Thoracic aorta (tissue), 2 donors: ENCODE data around the gene DERL3. TPM values are rescaled to one million over a fixed set of nuclear protein-coding genes. Genes with fewer than 3 reads are reported as not detected.
A peak's percentile ranks its signal among the peaks of the same experiment; 100 is the strongest.

Experiments
- ATAC-seq: fragments of 150-250 bp; one replicate; pipeline ENCODE4 v1.8.0; 2017; ENCODE audit warnings: low read depth; ENCODE audit not compliant: insufficient number of reproducible peaks, low FRiP score
- DNase-seq: peaks from one replicate; pipeline ENCODE4 v3.0.0-alpha.2; 2020; ENCODE audit warnings: low spot score
- H3K27ac ChIP-seq, 2 donors: fragments of 200-600 bp; sonication (generic); 1 replicate in 1 of 2; 2 replicates in 1 of 2; pipeline ENCODE4 v1.5.1; 2016; ENCODE audit warnings: mild to moderate bottlenecking in 2 of 2, moderate library complexity in 2 of 2
- H3K27me3 ChIP-seq: fragments of 200-600 bp; sonication (generic); replicated peaks from 2 replicates; pipeline ENCODE4 v1.6.0; 2016; ENCODE audit warnings: mild to moderate bottlenecking; ENCODE audit not compliant: insufficient read depth
- H3K36me3 ChIP-seq: fragments of 200-600 bp; sonication (generic); one replicate; pipeline ENCODE4 v1.5.1; 2016
- H3K4me1 ChIP-seq, 2 donors: fragments of 200-600 bp; sonication (generic); 1 replicate in 1 of 2; 2 replicates in 1 of 2; pipeline versions ENCODE4 v1.5.1 to v1.6.0; 2016; ENCODE audit warnings: low read depth in 2 of 2, mild to moderate bottlenecking in 1 of 2; ENCODE audit not compliant: control insufficient read depth in 1 of 2
- H3K4me3 ChIP-seq: fragments of 200-600 bp; sonication (generic); 2 replicates; pipeline ENCODE4 v1.5.1; 2016; ENCODE audit warnings: mild to moderate bottlenecking
- H3K9me3 ChIP-seq: fragments of 200-600 bp; sonication (generic); 2 replicates; pipeline ENCODE4 v1.5.1; 2016
- CTCF ChIP-seq: fragments of 200-600 bp; sonication (generic); IDR thresholded peaks from one replicate; pipeline ENCODE4 v1.5.1; 2019; ENCODE audit warnings: antibody characterized with exemption
- total RNA-seq, 2 donors: library from RNA; depleted of rRNA; stranded (reverse); fragments of >200 nt; gene quantifications; one replicate each; pipeline versions ENCODE4 v1.1.0 to v1.2.3, GENCODE V29; 2016

DERL3 gene
- total RNA-seq = 1 to 10 TPM; 2.5 to 3.0 TPM

GRCh38 chr22:23838681-23839468 is at the start of gene DERL3:
Gene DERL3 (minus strand): TSS chr22:23839006. CDS start chr22:23838987, 19 bp downstream.
- Histone ChIP-seq H3K4me1 (peaks cover 36 to 41% of the 10 kb centered on the region in 2 donors), H3K27ac (no peak within 1 kb of the TSS), H3K4me3 (peak within 1 kb of the TSS; percentile 83)

DNA sequence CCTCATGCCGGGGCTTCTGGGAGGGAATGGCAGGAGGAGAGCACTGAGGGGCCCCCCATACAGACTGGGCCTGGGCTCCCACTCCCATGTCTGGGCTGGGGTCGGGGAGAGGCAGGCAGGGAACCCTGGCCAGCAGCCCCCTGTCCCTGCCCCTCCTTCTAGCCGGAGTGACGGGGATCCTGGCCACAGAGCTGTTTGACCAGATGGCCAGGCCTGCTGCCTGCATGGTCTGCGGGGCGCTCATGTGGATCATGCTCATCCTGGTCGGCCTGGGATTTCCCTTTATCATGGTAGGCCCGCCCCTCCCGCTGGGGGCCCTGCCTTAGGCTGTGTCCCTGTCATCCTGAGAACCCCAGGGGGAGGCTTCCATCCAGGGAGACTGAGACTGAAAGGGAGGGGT is 45.3 kb upstream of the DERL3 start:
- H3K27me3 ChIP-seq = no peaks in the 10 kb centered on the region
- ATAC-seq = no peak
- no peak for TF ChIP-seq CTCF
- H3K36me3 ChIP-seq = no peaks in the 10 kb centered on the region
- DNase-seq = no peak
- H3K4me1 ChIP-seq = peaks cover 3 to 15% of the 10 kb centered on the region in 2 donors
- H3K9me3 ChIP-seq = no peaks in the 10 kb centered on the region
- no peak overlapping the region for H3K4me3 ChIP-seq
- H3K27ac ChIP-seq = no peak overlapping the region

More at GRCh38 chr22:23838681-23839468, at the start of gene DERL3:
- Histone ChIP-seq H3K9me3 (no peaks in the 10 kb centered on the region), H3K27me3 (no peaks in the 10 kb centered on the region), H3K36me3 (no peaks in the 10 kb centered on the region)
- ATAC-seq (peak; percentile 92), DNase-seq (peak; percentile 99)
- no peak for TF ChIP-seq CTCF

DNA sequence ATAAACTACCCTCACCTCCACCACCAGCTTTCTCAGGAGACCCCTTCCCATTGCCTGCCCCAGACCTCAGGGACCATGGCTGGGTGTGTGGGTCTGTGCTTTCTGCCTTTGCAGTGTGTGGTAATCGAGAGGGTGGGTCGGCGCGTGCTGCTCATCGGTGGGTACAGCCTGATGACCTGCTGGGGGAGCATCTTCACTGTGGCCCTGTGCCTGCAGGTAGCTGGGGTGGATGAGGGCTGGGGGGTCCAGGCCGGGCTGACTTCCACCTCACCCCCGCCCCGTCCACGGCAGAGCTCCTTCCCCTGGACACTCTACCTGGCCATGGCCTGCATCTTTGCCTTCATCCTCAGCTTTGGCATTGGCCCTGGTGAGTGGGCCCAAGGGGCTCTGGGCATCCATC is 44.9 kb upstream of the DERL3 start:
- no peak for ATAC-seq
- no peaks in the 10 kb centered on the region for H3K27me3 ChIP-seq
- TF ChIP-seq CTCF = no peak
- H3K4me1 ChIP-seq = peaks cover 3 to 10% of the 10 kb centered on the region in 2 donors
- no peak overlapping the region for H3K27ac ChIP-seq
- no peaks in the 10 kb centered on the region for H3K36me3 ChIP-seq
- no peak overlapping the region for H3K4me3 ChIP-seq
- no peak for DNase-seq
- no peaks in the 10 kb centered on the region for H3K9me3 ChIP-seq

DNA sequence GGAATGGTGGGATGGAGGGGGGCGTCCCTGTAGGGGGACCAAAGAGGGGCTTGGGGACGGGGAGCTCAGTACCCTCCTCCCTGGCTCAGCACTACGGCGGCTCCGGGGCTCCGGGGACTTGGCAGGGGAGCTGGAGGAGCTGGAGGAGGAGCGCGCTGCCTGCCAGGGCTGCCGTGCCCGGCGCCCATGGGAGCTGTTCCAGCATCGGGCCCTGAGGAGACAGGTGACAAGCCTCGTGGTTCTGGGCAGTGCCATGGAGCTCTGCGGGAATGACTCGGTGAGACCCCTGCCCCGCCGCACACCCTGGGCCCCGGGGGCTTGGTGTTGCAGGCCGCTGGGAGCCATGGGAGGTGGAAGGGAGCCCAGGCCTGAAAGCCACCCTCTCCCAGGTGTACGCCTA is 43.6 kb upstream of the DERL3 start:
- Histone ChIP-seq H3K4me3 (no peak overlapping the region), H3K4me1 (no peaks in the 10 kb centered on the region), H3K27ac (no peak overlapping the region), H3K27me3 (no peaks in the 10 kb centered on the region), H3K9me3 (no peaks in the 10 kb centered on the region), H3K36me3 (no peaks in the 10 kb centered on the region)
- DNase-seq (no peak), ATAC-seq (no peak)
- no peak for TF ChIP-seq CTCF

GRCh38 chr22:23878219-23878618 is 39.4 kb upstream of the DERL3 start:
- ATAC-seq (no peak), DNase-seq (no peak)
- H3K4me3 ChIP-seq = no peak overlapping the region
- H3K36me3 ChIP-seq = peaks cover 5% of the 10 kb centered on the region
- no peak overlapping the region for H3K27ac ChIP-seq
- no peaks in the 10 kb centered on the region for H3K4me1 ChIP-seq
- no peak for TF ChIP-seq CTCF
- H3K27me3 ChIP-seq = no peaks in the 10 kb centered on the region
- H3K9me3 ChIP-seq = no peaks in the 10 kb centered on the region
